Retinal pigment epithelial cell (primary cell): Measurements from ENCODE around the gene MAN1C1.
"Not testable (repeated sequence)": the region's sequence is repeated elsewhere in the genome, so short reads cannot be mapped to it uniquely, and the experiment has no call there.

Source experiments
- DNase-seq: peaks from one replicate; pipeline ENCODE4 v3.0.0-alpha.2; 2010; ENCODE audit warnings: low read depth
- H3K4me3 ChIP-seq: 2 replicates; pipeline ENCODE4 v1.5.1; 2011; ENCODE audit warnings: mild to moderate bottlenecking, low read length, control low read depth, moderate library complexity
- TF ChIP-seq, protein P1 (sequence below): conservative IDR thresholded peaks from 2 replicates; pipeline ENCODE4 v1.5.1; 2011; ENCODE audit warnings: low read depth, low read length, control low read depth, inconsistent platforms

MAN1C1 gene

DNA sequence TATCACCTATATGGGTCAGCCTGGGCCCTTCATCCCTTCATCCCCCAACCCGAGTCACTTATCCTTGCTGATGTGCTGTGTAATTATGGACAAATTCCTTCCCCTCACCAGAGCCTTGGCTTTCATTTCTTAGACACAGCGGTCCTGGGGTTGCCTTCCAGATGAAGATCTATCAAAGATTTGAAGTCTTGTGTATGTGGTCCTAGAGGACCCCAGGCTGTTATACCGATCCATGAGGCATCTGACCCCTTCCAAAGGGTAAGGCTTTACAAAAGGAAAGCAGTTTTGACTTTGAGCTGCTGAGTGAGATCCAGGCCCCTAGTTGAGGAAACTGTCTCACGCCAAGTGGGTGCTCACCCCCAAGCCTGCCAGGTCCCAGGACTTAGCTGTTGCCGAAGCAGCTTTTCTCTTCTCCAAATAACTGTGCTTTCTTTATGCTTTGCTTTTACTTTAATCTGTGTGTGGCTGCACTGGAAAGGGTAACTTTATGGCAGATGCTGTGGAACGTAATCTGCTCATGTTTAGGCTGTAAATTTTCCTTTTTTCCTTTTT lies 37.6 kb downstream of the MAN1C1 start:
- no peak for DNase-seq
- no peak overlapping the region for H3K4me3 ChIP-seq
- TF ChIP-seq, protein P1, sequence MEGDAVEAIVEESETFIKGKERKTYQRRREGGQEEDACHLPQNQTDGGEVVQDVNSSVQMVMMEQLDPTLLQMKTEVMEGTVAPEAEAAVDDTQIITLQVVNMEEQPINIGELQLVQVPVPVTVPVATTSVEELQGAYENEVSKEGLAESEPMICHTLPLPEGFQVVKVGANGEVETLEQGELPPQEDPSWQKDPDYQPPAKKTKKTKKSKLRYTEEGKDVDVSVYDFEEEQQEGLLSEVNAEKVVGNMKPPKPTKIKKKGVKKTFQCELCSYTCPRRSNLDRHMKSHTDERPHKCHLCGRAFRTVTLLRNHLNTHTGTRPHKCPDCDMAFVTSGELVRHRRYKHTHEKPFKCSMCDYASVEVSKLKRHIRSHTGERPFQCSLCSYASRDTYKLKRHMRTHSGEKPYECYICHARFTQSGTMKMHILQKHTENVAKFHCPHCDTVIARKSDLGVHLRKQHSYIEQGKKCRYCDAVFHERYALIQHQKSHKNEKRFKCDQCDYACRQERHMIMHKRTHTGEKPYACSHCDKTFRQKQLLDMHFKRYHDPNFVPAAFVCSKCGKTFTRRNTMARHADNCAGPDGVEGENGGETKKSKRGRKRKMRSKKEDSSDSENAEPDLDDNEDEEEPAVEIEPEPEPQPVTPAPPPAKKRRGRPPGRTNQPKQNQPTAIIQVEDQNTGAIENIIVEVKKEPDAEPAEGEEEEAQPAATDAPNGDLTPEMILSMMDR, result no peak

DNA sequence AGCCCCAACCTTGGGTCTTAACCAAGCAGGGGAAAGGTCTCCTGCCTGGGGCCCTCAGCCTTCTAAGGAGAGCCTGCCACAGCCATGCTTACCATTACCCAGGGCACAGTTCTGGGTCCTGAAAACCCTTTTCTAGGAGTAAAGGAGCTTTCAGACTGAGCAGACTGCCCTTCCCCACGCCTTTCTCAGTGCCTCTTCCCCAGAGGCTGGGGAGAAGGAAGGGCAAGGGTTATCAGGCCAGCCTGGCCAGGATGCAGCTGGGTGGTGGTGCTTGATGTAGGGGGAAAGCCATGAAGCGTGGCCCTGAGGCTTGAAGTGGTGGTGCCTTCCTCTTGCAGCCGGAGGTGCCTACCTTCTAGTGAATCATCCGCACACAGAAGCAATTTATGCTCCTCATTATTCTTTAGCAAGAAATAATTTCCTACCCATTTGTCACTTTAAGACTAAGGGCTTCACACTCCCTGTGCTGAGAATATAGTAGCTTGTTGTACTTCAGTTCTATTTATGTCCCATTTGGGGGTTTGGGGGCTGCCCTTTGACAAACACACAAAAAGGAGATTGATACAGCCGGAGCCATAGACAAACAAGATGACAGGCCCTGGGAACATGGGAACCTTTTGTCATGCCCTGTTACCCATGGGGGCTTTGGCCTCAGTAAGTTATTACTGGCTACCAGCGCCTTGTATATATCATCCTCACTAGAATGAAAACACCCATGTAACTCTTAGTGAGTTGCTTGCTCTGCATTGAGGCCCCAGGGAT lies 40.7 kb downstream of the MAN1C1 start:
- H3K4me3 ChIP-seq, result no peak overlapping the region
- no peak for DNase-seq
- TF ChIP-seq, protein P1, result no peak

DNA sequence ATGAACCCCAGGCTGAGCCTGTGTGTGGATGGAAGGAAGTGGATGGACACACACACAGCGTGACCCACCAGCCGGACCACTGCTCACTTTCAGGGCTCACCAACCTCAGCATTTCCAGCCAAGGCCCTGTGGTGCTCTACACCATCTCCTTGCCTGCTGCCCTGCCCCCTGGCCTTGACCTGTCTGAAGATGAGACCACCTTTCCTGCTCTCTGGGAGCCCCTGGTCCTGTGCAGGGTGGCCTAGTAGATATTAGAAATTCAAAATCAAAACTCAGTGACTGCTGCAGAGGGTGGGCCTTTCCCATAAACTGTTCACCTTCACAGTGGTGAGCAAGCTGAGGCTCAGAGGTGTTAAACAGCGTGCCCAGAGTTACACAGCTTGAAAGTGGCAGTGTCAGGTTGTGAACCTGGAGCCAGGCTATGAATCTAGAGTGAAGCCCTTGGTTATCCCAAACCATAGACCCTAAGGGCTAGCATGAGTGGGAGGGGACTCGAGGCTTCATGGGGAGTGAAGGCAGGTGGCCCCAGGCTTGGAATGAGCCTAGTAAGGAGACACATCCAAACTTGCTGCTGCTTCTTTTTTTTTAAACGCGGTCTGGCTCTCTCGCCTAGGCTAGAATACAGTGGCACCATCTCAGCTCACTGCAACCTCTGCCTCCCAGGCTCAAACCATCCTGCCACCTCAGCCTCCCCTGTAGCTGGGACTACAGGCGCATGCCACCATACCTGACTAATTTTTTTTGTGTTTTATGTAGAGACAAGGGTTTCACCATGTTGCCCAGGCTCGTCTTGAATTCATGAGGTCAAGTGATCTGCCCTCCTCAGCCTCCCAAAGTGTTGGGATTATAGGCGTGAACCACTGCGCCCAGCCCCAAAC lies 41.5 kb downstream of the MAN1C1 start:
- TF ChIP-seq, protein P1, result no peak
- DNase-seq, result no peak

DNA sequence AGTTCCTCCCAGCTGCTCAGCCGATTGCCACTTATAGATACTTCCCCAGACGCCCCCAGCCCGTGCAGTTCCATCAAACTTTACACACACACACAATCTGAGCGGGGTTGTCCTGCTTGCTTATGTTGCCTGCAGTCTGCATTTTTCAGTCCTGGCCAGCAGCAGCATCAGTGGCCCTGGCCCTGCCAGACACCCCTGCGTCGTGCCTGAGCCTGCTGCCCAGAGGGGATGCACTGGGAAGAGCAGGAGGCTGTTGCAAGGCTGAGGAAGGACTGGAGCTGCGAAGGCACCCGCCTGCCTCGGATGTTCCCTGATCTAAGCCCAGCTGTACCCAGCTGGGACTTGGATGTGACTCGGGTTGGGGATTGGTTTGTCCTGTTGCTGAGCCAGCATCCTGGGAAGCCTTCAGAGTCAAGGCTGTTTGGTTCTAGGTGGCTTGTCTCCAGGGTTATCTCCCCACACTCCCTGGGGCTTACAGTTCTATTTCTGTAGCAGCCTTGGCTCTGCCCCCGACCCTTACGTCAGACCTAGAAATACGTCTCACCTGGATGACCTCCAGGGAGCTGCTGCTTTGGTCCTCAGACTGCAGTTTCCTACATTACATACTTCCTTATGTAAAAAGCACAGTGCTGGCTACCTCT lies 42.3 kb downstream of the MAN1C1 start:
- no peak for DNase-seq
- H3K4me3 ChIP-seq, result no peak overlapping the region

More for the DNA sequence above, 41.5 kb downstream of the MAN1C1 start:
- no peak overlapping the region for H3K4me3 ChIP-seq

DNA sequence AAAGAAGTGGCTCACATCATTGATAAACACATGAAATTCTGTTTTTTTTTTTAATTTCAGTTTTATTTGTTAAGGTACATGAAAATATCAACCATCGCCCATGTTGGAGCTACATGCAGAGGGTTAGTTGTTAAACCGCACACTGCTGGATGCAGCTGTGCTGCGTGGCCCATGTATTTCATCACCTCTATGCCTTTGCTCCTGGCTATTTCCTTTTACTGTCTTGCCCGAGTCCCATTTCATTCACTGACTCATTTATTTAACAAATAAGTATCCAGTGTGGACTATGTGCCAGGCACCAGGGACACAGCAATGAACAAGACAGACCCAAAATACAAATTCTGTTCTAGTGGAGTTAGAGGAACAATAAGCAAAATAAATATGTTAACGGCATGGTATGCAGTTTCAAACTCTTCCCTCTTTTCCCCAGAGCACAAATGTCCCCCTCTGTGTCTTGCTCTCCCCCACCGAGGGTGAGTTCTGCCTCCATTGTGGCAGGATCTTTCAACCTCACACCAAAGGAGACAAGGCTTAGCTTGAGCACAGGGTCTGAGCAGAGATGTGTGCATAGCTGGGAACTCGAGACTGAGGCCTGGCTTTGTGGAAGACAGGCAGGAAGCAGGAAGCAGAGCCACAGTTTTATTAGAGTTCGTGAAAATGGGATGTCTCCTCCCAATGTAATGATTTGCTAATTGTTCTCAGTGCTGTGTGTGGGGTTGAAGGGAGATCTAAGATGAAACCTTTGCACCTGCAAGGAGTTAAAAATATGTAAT lies 44.6 kb downstream of the MAN1C1 start:
- no peak overlapping the region for H3K4me3 ChIP-seq
- TF ChIP-seq, protein P1, result no peak
- DNase-seq, result no peak

More for the DNA sequence above, 42.3 kb downstream of the MAN1C1 start:
- TF ChIP-seq, protein P1, result no peak

DNA sequence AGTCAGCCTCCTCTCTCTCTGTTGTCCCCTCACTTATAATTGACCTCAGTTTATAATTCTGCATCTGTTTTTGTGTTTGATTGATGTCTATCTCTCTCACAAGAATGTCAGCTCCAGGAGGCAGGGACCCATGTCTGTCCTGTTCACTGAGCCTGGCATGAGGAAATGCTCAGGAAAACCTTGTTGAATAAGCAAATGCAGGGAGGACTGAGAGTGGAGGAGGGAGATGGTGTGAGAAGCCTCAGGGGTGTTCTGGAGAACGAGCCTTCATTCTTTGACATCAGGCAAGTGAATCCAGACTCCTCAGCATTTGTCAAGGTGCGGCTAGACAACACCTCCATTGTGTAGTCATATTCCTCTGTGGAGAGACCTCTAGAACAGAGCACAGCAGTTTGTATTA lies 45.5 kb downstream of the MAN1C1 start:
- TF ChIP-seq, protein P1, result no peak
- no peak for DNase-seq
- no peak overlapping the region for H3K4me3 ChIP-seq

DNA sequence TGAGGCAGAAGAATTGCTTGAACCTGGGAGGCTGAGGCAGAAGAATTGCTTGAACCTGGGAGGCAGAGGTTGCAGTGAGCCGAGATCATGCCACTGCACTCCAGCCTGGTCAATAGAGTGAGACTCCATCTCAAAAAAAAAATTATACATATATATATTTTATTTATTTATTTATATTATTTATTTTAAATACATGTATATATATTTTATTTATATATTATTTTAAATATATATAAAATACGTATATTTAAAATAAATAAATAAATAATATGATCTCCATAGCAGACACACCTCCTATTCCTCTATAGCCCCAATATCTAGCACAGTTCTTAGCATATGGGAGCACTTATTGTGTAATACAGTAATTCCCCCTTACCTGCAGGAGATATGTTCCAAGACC lies 46.4 kb downstream of the MAN1C1 start:
- DNase-seq, H3K4me3 ChIP-seq: not testable (repeated sequence)
